Upper lobe of left lung (tissue), 6 donors: ENCODE measurements around the gene DACT2. TPM values are rescaled to one million over a fixed set of nuclear protein-coding genes. Genes with fewer than 3 reads are reported as not detected.

Experiments used
- ATAC-seq, 2 donors: fragments of 200-7000 bp; cut with Tn5 transposase; one replicate each; pipeline ENCODE4 v1.9.1; 2022; ENCODE audit warnings: mild to moderate bottlenecking in 2 of 2, moderate library complexity in 2 of 2; ENCODE audit not compliant: low FRiP score in 2 of 2
- DNase-seq, 2 donors: peaks; one replicate each; pipeline ENCODE4 v3.0.0-alpha.2; 2019 to 2020
- H3K27ac ChIP-seq, 4 donors: fragments of 200-600 bp; sonication (generic); one replicate each; pipeline ENCODE4 v1.5.1; 2016 to 2019
- H3K27me3 ChIP-seq, 4 donors: fragments of 200-600 bp; sonication (generic); one replicate each; pipeline ENCODE4 v1.5.1; 2017 to 2019
- H3K36me3 ChIP-seq, 4 donors: fragments of 200-600 bp; sonication (generic); one replicate each; pipeline ENCODE4 v1.5.1; 2016 to 2019
- H3K4me1 ChIP-seq, 4 donors: fragments of 200-600 bp; sonication (generic); one replicate each; pipeline ENCODE4 v1.5.1; 2018 to 2019
- H3K4me3 ChIP-seq, 4 donors: fragments of 200-600 bp; sonication (generic); one replicate each; pipeline ENCODE4 v1.5.1; 2017 to 2019; ENCODE audit warnings: mild to moderate bottlenecking in 2 of 4, moderate library complexity in 1 of 4
- H3K9me3 ChIP-seq, 4 donors: fragments of 200-600 bp; sonication (generic); one replicate each; pipeline ENCODE4 v1.5.1; 2018 to 2019
- CTCF ChIP-seq, 6 experiments: fragments of 450-650 bp in 4 of 6; fragments of 200-600 bp in 2 of 6; sonication (generic) in 2 of 6; IDR thresholded peaks; one replicate each; pipeline ENCODE4 v1.5.1; 2016 to 2019; ENCODE audit warnings: antibody characterized with exemption in 6 of 6
- EP300 ChIP-seq, 4 donors: sonication (generic); formaldehyde crosslinking; IDR thresholded peaks; one replicate each; pipeline ENCODE4 v1.5.1; 2017; ENCODE audit warnings: antibody characterized with exemption in 4 of 4, control low read depth in 2 of 4
- POLR2A ChIP-seq, 4 donors: fragments of 450-650 bp; IDR thresholded peaks; one replicate each; pipeline ENCODE4 v1.5.1; 2016 to 2017; ENCODE audit warnings: antibody characterized with exemption in 4 of 4, mild to moderate bottlenecking in 2 of 4
- POLR2AphosphoS5 ChIP-seq, 2 donors: sonication (generic); formaldehyde crosslinking; IDR thresholded peaks; one replicate each; pipeline ENCODE4 v1.5.1; 2017; ENCODE audit warnings: antibody characterized with exemption in 2 of 2
- WGBS, 2 donors: methylation state at CpG; one replicate each; pipeline ENCODE4 v1.1.5; 2017 to 2018; 5-methylcytosine and 5-hydroxymethylcytosine counted together
- total RNA-seq, 6 donors: library from RNA; depleted of rRNA in 4 of 6; stranded (reverse); fragments of >200 nt in 4 of 6; gene quantifications; one replicate each; pipeline versions ENCODE4 v1.1.0 to v1.2.1, GENCODE V29; 2016 to 2021
- donor health status: DM: no; HTN: no; CAD: no; lungs with moderate emphysema.
- donor health status: DM: no; HTN: yes; CAD: no; lungs with severe emphysema.

Gene DACT2
- total RNA-seq, 6 donors from 2014 or later = 0.44 to 13.6 (median 3.2) TPM

GRCh38 chr6:168264593-168265335 is 54.8 kb downstream of the DACT2 start:
- no peak for TF ChIP-seq EP300 (IDR thresholded peaks at IDR 0.05)
- TF ChIP-seq POLR2AphosphoS5 (IDR thresholded peaks at IDR 0.05) = no peak
- no peak for TF ChIP-seq POLR2A (IDR thresholded peaks at IDR 0.05)
- TF ChIP-seq CTCF (IDR thresholded peaks at IDR 0.05) = no peak
- H3K4me1 ChIP-seq = peaks cover 0 to 21% (median 8%) of the 10 kb centered on the region in 4 donors
- H3K4me3 ChIP-seq = no peak overlapping the region
- WGBS, 2 donors = 47 to 67% methylated on average over 19 of the region's 19 CpGs
- no peaks in the 10 kb centered on the region for H3K27me3 ChIP-seq
- ATAC-seq (no peak), DNase-seq (no peak)
- H3K36me3 ChIP-seq = no peaks in the 10 kb centered on the region
- no peaks in the 10 kb centered on the region for H3K9me3 ChIP-seq
- H3K27ac ChIP-seq = no peak overlapping the region

GRCh38 chr6:168263351-168263905 is 56.1 kb downstream of the DACT2 start:
- ATAC-seq (no peak), DNase-seq (peak in 1 of 2 donors; percentile 67)
- no peak overlapping the region for H3K27ac ChIP-seq
- WGBS, 2 donors = 90 to 96% methylated on average over 25 to 28 of the region's 28 CpGs
- H3K4me1 ChIP-seq = peaks cover 0 to 21% (median 8%) of the 10 kb centered on the region in 4 donors
- TF ChIP-seq EP300 (IDR thresholded peaks at IDR 0.05) = no peak
- no peak for TF ChIP-seq CTCF (IDR thresholded peaks at IDR 0.05)
- no peak for TF ChIP-seq POLR2A (IDR thresholded peaks at IDR 0.05)
- no peaks in the 10 kb centered on the region for H3K27me3 ChIP-seq
- H3K36me3 ChIP-seq = no peaks in the 10 kb centered on the region
- H3K4me3 ChIP-seq = no peak overlapping the region
- no peaks in the 10 kb centered on the region for H3K9me3 ChIP-seq

GRCh38 chr6:168261234-168261633 is 58.3 kb downstream of the DACT2 start:
- DNase-seq (no peak), ATAC-seq (no peak)
- WGBS, 2 donors = 82 to 90% methylated on average over 11 to 12 of the region's 12 CpGs
- TF ChIP-seq CTCF (IDR thresholded peaks at IDR 0.05) = no peak
- no peak for TF ChIP-seq POLR2AphosphoS5 (IDR thresholded peaks at IDR 0.05)
- no peak for TF ChIP-seq POLR2A (IDR thresholded peaks at IDR 0.05)
- no peak for TF ChIP-seq EP300 (IDR thresholded peaks at IDR 0.05)
- Histone ChIP-seq H3K36me3 (no peaks in the 10 kb centered on the region), H3K4me3 (no peak overlapping the region), H3K9me3 (no peaks in the 10 kb centered on the region), H3K27ac (no peak overlapping the region), H3K27me3 (no peaks in the 10 kb centered on the region), H3K4me1 (peaks cover 0 to 21% (median 8%) of the 10 kb centered on the region in 4 donors)

GRCh38 chr6:168260420-168260987 is 59.1 kb downstream of the DACT2 start:
- no peaks in the 10 kb centered on the region for H3K36me3 ChIP-seq
- H3K4me3 ChIP-seq = no peak overlapping the region
- 75 to 93% methylated on average over 4 to 16 of the region's 24 CpGs for WGBS, 2 donors
- no peak overlapping the region for H3K27ac ChIP-seq
- H3K27me3 ChIP-seq = no peaks in the 10 kb centered on the region
- DNase-seq (no peak), ATAC-seq (no peak)
- peaks cover 0 to 21% (median 8%) of the 10 kb centered on the region in 4 donors for H3K4me1 ChIP-seq
- H3K9me3 ChIP-seq = peaks cover 0 to 1% (median under 1%) of the 10 kb centered on the region in 4 donors
- no peak for TF ChIP-seq EP300 (IDR thresholded peaks at IDR 0.05)
- TF ChIP-seq POLR2AphosphoS5 (IDR thresholded peaks at IDR 0.05) = no peak
- no peak for TF ChIP-seq CTCF (IDR thresholded peaks at IDR 0.05)
- TF ChIP-seq POLR2A (IDR thresholded peaks at IDR 0.05) = no peak
